HG03280 (cell line): ENCODE measurements around the gene FREM3.
"Not testable (repeated sequence)": the region's sequence is repeated elsewhere in the genome, so short reads cannot be mapped to it uniquely, and the experiment has no call there.

Experiments
- ATAC-seq: cut with Tn5 transposase; IDR thresholded peaks from one replicate; pipeline ENCODE4 v1.9.1; 2021; ENCODE audit warnings: mild to moderate bottlenecking, moderate library complexity; ENCODE audit not compliant: unreplicated experiment

Gene FREM3

GRCh38 chr4:143700416-143701352, at the start of gene FREM3:
FREM3 (minus strand) TSS chr4:143700675; CDS start chr4:143700675, 0 bp downstream.
- no peak for ATAC-seq

DNA sequence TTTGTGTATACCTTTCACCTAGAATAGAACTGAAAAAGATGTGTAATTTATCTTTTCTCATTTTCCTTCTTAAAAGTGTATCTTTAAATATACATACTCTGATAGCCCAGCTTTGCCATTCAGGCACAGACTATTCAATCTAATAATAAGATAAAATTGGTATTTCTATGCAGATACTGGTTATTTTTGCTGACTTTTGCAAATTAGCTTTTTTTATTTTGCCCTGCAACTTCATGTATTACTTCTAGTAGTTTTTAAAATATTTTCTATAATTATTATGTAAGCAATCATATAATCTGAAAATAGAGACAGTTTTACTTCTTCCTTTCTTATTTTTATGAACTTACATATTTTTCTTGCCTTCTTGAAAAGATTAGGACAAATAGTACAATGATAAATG, 45.4 kb upstream of the FREM3 start:
- ATAC-seq: no peak

DNA sequence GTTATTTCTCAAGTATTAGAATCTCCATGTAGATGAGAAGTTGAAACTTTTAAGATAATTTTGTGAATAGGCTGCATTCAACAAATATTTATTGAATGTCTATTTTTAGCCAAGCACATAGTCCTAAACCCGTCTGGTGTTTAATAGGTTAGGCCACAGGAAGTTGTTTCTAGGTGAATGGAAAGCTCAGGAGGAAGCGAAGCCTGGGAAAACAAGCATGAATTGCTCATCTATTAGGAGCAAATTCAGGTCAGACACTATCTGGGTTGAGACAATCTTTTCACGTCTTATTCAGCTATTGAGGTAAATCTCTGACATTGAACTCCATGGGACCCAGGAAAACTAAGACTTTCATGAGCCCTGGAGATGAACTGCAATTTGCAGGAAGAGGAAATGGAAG, 43.1 kb upstream of the FREM3 start:
- ATAC-seq: no peak

DNA sequence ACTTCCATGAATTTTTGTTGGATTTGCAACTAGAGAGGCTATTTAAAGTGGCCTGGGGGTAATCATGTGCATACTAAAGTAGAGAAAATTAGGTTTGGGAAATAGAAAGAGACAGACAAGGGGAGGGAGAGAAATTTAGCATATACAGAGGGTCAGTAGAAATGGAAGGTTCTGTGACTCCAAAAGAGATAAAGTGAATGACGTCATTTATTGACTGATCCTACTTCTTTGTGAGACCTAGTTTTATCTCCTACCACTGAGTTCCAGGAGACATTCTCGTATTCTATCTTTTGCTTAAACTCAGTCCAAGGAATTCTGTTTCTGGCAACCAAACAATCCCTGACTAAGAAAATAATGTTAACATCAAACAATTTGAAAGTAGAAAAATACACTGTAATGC, 42.4 kb upstream of the FREM3 start:
- no peak for ATAC-seq

DNA sequence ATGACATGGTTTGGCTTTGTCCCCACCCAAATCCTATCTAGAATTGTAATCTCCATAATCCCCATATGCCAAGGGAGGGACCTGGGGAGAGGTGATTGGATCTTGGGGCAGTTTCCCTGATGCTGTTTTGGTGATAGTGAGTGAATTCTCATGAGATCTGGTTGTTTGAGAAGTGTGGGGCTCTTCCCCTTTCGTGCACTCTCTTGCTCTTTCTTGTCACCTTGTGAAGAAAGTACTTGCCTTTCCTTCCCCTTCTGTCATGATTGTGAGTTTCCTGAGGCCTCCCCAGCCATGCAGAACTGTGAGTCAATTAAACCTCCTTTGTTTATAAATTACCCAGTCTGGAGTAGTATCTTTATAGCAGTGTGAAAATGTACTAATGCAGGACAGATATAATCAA, 36.4 kb upstream of the FREM3 start:
- no peak for ATAC-seq

DNA sequence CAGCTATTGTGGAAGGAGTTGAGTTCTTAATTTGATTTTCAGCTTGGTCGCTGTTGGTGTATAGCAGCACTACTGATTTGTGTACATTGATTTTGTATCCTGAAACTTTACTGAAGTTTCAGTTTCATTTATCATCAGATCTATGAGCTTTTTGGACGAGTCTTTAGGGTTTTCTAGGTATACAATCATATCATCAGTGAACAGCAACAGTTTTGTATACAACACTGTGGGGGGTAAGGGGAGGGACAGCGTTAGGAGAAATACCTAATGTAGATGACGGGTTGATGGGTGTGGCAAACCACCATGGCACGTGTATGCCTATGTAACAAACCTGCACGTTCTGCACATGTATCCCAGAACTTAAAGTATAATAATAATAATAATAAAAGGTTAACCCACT, 35.6 kb upstream of the FREM3 start:
- ATAC-seq: not testable (repeated sequence)

GRCh38 chr4:143728166-143728565, 27.7 kb upstream of the FREM3 start:
- ATAC-seq: no peak

- no peak for ATAC-seq
Observed at GRCh38 chr4:143726714-143727113, 26.2 kb upstream of the FREM3 start.

GRCh38 chr4:143721317-143721716, 20.8 kb upstream of the FREM3 start:
- no peak for ATAC-seq

DNA sequence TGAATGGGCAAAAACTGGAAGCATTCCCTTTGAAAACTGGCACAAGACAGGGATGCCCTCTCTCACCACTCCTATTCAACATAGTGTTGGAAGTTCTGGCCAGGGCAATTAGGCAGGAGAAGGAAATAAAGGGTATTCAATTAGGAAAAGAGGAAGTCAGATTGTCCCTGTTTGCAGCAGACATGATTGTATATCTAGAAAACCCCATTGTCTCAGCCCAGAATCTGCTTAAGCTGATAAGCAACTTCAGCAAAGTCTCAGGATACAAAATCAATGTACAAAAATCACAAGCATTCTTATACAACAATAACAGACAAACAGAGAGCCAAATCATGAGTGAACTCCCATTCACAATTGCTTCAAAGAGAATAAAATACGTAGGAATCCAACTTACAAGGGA, 18.3 kb upstream of the FREM3 start:
- ATAC-seq: not testable (repeated sequence)

GRCh38 chr4:143713955-143714625, 13.6 kb upstream of the FREM3 start:
- ATAC-seq: no peak

DNA sequence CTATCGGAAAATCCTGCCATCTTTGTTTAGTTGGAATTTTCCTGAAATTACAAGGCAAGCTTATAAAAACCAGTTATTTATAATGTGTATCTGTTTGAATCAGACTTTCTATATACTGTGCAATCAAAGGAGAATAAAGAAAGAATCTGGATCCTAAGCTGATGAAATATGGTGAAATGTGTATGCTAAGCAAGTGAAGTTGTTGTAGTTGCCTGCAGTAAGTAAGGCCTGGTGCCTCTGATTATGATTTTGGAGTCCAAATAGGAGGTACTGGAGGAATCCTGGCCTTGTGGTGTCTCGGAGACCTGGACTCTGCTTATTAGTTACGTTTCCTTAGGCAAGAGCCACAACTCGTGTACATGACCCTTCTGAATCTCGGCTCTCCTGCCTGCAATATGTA, 13.1 kb upstream of the FREM3 start:
- ATAC-seq: no peak

DNA sequence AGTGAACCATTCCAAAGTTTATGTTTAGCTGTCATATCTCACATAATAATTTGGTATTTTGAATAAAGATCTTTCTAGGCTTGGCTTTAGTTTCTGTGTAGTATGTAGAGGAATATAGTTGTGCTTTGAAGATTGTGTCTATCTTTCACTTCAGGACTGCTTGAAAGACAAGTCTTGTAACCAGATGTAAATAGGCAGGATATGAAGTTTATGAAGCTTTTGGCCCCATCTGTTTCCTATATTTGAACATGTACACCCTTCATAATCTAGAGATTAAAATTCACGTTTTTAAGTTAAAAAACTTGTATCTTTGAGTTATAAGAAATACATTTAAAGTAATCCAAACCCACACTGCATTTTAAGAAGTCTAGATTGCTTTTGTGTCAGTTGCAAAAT, 11.7 kb upstream of the FREM3 start:
- no peak for ATAC-seq

DNA sequence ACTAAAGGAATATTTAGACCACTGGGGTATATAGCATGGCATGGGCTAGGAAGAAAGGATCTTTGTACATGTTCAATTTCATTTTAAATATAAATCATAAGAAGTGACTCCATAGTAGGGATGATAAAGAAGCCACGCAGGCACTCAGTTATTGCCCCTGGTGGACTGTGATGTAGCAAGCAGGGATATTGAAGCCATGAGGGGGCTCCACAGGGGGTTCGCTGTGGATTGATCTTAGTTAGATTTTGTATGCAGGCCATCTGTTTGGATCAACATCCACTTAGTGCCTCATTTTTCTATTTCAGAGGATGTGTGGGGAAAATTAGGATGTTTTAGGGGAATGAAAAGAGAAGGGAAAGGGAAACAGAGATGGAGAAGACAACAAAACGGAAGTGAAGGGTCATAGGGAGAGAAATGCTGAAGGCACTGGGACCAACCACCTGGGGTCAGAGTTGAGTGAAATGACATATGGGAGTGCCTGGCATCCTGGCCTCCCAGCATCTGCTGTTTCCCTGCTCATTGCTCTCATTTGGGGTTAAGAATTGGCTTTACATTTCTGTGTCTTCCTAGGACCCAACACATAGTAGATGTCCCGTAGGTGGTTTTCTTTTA, 11.2 kb upstream of the FREM3 start:
- no peak for ATAC-seq

DNA sequence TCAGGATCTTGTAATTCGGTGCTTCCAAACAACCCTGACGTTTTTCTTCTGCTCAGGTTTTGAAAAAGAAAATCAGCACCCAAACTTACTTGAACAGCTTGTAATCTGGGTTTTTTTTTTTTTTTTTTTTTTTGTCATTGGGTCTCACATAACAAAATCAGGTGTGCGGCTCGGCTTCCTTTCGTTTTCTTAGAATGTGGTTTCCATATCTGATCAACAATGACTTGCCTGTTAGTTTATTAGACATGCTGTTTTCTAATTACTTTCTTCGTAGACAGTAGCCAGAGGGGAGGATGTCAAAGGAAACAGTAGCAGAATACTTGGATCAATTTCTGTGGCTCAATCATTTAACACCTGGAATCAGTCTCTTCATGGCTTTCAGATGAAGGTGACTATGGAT, 890 bp upstream of the FREM3 start:
- ATAC-seq: no peak

DNA sequence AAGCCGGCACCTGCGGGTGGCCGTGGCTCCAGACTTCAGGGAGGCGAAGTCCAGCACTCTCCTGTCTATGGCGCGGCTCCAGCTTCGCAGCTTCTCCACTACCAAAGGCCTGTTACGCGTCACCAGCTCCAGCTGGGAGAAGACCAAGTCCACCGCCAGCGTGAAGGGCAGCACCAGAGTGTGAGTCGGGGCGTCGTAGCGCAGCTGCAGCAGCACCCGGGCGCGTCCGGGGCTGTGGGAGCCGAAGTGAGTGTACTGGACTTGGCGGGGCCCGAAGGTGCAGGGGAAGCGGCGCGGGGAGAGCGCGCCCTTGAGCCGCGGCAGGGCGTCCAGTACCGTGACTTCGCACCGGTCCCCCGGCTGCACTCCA, 444 bp downstream of the FREM3 start:
- ATAC-seq: no peak

- no peak for ATAC-seq
Observed at GRCh38 chr4:143699331-143700045, 987 bp downstream of the FREM3 start.

GRCh38 chr4:143693856-143694255, 6.6 kb downstream of the FREM3 start:
- no peak for ATAC-seq

DNA sequence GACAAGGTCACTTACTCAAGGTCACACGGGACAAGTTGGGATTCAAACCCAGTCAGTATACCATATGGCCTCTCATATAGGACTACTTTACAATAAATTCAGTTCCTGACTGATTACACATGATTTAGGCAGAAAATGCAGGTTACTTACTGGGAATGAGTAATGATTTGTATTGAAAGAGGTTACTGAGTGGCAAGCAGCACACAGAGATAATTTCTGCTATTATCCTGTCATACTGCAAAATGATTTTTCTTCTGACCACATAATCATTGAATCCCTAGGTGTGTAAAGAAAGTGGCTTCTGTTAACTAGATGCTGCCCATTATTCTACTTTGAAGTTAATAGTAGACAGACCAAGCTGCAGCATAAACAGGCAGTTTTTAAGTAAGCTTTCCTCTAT, 8.2 kb downstream of the FREM3 start:
- ATAC-seq: no peak

DNA sequence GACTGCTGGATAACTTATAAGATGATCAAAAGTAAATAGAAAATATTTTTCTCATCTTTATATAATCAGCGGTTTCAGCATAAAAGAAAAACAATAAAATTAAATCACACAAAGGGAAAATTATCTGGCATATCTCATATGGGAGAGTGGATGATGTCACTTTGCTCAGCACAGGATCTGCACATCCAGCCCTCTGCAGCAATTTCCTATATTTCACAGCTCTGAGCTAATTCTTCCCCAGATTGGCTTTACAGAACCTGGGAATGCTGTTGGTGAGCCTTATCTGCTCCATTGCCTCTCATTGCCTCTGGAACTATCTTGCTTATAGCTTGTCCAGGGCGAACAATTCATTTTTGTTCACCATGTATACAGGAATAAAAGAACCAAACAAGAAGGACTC, 21.0 kb downstream of the FREM3 start:
- ATAC-seq: no peak

DNA sequence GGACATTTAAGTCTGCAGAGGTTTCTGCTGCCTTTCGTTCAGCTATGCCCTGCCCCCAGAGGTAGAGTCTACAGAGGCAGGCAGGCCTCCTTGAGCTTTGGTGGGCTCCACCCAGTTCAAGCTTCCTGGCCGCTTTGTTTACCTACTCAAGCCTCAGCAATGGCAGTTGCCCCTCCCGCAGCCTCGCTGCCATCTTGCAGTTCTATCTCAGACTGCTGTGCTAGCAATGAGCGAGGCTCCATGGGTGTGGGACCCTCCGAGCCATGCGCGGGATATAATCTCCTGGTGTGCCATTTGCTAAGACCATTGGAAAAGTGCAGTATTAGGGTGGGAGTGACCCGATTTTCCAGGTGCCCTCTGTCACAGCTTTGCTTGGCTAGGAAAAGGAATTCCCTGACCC, 26.8 kb downstream of the FREM3 start:
- ATAC-seq: not testable (repeated sequence)
